Measurements from ENCODE around the gene HOXB4. TPM values are rescaled to one million over a fixed set of nuclear protein-coding genes. Genes with fewer than 3 reads are reported as not detected.

HOXB4 gene
- total RNA-seq, 1 donor: 0.31 TPM

- Histone ChIP-seq H3K4me1 (ENCODE audit: insufficient read depth, low read length) (peaks cover 43% of the 10 kb centered on the region), H3K27me3 (ENCODE audit: insufficient read depth, low read length) (peaks cover 94% of the 10 kb centered on the region), H3K4me3 (ENCODE audit: low read length) (no peak within 1 kb of the TSS), H3K9me3 (ENCODE audit: low read depth, low read length) (no peaks in the 10 kb centered on the region)
Observed at GRCh38 chr17:48589831-48590606, 11.9 kb upstream of the HOXB4 start, which contains the start of gene HOXB3. Gene HOXB3 (minus strand): TSS chr17:48590241. CDS start chr17:48552474, 37,767 bp downstream.

GRCh38 chr17:48589060-48589830 is 11.1 kb upstream of the HOXB4 start:
- Histone ChIP-seq H3K27me3 (ENCODE audit: insufficient read depth, low read length) (peaks cover 92% of the 10 kb centered on the region), H3K4me3 (ENCODE audit: low read length) (no peak overlapping the region), H3K4me1 (ENCODE audit: insufficient read depth, low read length) (peaks cover 45% of the 10 kb centered on the region), H3K9me3 (ENCODE audit: low read depth, low read length) (no peaks in the 10 kb centered on the region)

GRCh38 chr17:48588528-48588927 is 10.4 kb upstream of the HOXB4 start:
- H3K27me3 ChIP-seq (ENCODE audit: insufficient read depth, low read length): peaks cover 94% of the 10 kb centered on the region
- peaks cover 40% of the 10 kb centered on the region for H3K4me1 ChIP-seq (ENCODE audit: insufficient read depth, low read length)
- no peaks in the 10 kb centered on the region for H3K9me3 ChIP-seq (ENCODE audit: low read depth, low read length)
- H3K4me3 ChIP-seq (ENCODE audit: low read length): no peak overlapping the region

GRCh38 chr17:48588074-48588415 is 9.9 kb upstream of the HOXB4 start:
- no peak overlapping the region for H3K4me3 ChIP-seq (ENCODE audit: low read length)
- H3K9me3 ChIP-seq (ENCODE audit: low read depth, low read length): no peaks in the 10 kb centered on the region
- peaks cover 94% of the 10 kb centered on the region for H3K27me3 ChIP-seq (ENCODE audit: insufficient read depth, low read length)
- H3K4me1 ChIP-seq (ENCODE audit: insufficient read depth, low read length): peaks cover 35% of the 10 kb centered on the region

GRCh38 chr17:48587276-48588073 is 9.3 kb upstream of the HOXB4 start:
- Histone ChIP-seq H3K9me3 (ENCODE audit: low read depth, low read length) (no peaks in the 10 kb centered on the region), H3K4me1 (ENCODE audit: insufficient read depth, low read length) (peaks cover 32% of the 10 kb centered on the region), H3K4me3 (ENCODE audit: low read length) (no peak overlapping the region), H3K27me3 (ENCODE audit: insufficient read depth, low read length) (peaks cover 94% of the 10 kb centered on the region)

GRCh38 chr17:48586355-48587258 is 8.5 kb upstream of the HOXB4 start:
- peak overlapping the region; percentile 48 for H3K4me3 ChIP-seq (ENCODE audit: low read length)
- H3K27me3 ChIP-seq (ENCODE audit: insufficient read depth, low read length): peaks cover 96% of the 10 kb centered on the region

GRCh38 chr17:48584223-48584741 is 6.1 kb upstream of the HOXB4 start:
- Histone ChIP-seq H3K27me3 (ENCODE audit: insufficient read depth, low read length) (peaks cover 96% of the 10 kb centered on the region), H3K9me3 (ENCODE audit: low read depth, low read length) (no peaks in the 10 kb centered on the region), H3K4me3 (ENCODE audit: low read length) (no peak overlapping the region), H3K4me1 (ENCODE audit: insufficient read depth, low read length) (peaks cover 45% of the 10 kb centered on the region)

More at GRCh38 chr17:48586355-48587258, 8.5 kb upstream of the HOXB4 start:
- H3K4me1 ChIP-seq (ENCODE audit: insufficient read depth, low read length): peaks cover 40% of the 10 kb centered on the region
- no peaks in the 10 kb centered on the region for H3K9me3 ChIP-seq (ENCODE audit: low read depth, low read length)

- no peaks in the 10 kb centered on the region for H3K9me3 ChIP-seq (ENCODE audit: low read depth, low read length)
- H3K4me1 ChIP-seq (ENCODE audit: insufficient read depth, low read length): peaks cover 50% of the 10 kb centered on the region
- no peak overlapping the region for H3K4me3 ChIP-seq (ENCODE audit: low read length)
- peaks cover 96% of the 10 kb centered on the region for H3K27me3 ChIP-seq (ENCODE audit: insufficient read depth, low read length)
Observed at GRCh38 chr17:48583708-48584222, 5.6 kb upstream of the HOXB4 start.

GRCh38 chr17:48582750-48583069 is 4.6 kb upstream of the HOXB4 start:
- H3K4me3 ChIP-seq (ENCODE audit: low read length): no peak overlapping the region
- H3K27me3 ChIP-seq (ENCODE audit: insufficient read depth, low read length): peaks cover 88% of the 10 kb centered on the region
- H3K9me3 ChIP-seq (ENCODE audit: low read depth, low read length): no peaks in the 10 kb centered on the region
- H3K4me1 ChIP-seq (ENCODE audit: insufficient read depth, low read length): peaks cover 53% of the 10 kb centered on the region

GRCh38 chr17:48579760-48580554 is 1.8 kb upstream of the HOXB4 start:
- H3K4me1 ChIP-seq (ENCODE audit: insufficient read depth, low read length): peaks cover 46% of the 10 kb centered on the region
- H3K27me3 ChIP-seq (ENCODE audit: insufficient read depth, low read length): peaks cover 87% of the 10 kb centered on the region
- H3K4me3 ChIP-seq (ENCODE audit: low read length): no peak overlapping the region
- no peaks in the 10 kb centered on the region for H3K9me3 ChIP-seq (ENCODE audit: low read depth, low read length)

- H3K27me3 ChIP-seq (ENCODE audit: insufficient read depth, low read length): peaks cover 86% of the 10 kb centered on the region
- H3K4me3 ChIP-seq (ENCODE audit: low read length): no peak overlapping the region
- peaks cover 45% of the 10 kb centered on the region for H3K4me1 ChIP-seq (ENCODE audit: insufficient read depth, low read length)
- no peaks in the 10 kb centered on the region for H3K9me3 ChIP-seq (ENCODE audit: low read depth, low read length)
Observed at GRCh38 chr17:48579471-48579759, 1.3 kb upstream of the HOXB4 start.

GRCh38 chr17:48578616-48579470 is 693 bp upstream of the HOXB4 start:
- peaks cover 45% of the 10 kb centered on the region for H3K4me1 ChIP-seq (ENCODE audit: insufficient read depth, low read length)
- peaks cover 80% of the 10 kb centered on the region for H3K27me3 ChIP-seq (ENCODE audit: insufficient read depth, low read length)
- no peaks in the 10 kb centered on the region for H3K9me3 ChIP-seq (ENCODE audit: low read depth, low read length)
- peak overlapping the region; percentile 56 for H3K4me3 ChIP-seq (ENCODE audit: low read length)
